Hindlimb muscle (tissue), 1 donor: ENCODE results near the gene BNIP3. TPM values are rescaled to one million over a fixed set of nuclear protein-coding genes. Genes with fewer than 3 reads are reported as not detected.

Source experiments
- DNase-seq: peaks from one replicate; pipeline ENCODE4 v3.0.0-alpha.2; 2013
- polyA plus RNA-seq: library from polyadenylated mRNA; unstranded; fragments of 120-200 nt; gene quantifications from one replicate; pipeline ENCODE4 v1.2.1, GENCODE V29; 2013; ENCODE audit not compliant: insufficient read length

The BNIP3 gene
- polyA plus RNA-seq: 41.0 TPM

GRCh38 chr10:131981429-131982184 lies at the start of gene BNIP3:
BNIP3 (minus strand) TSS chr10:131981923; CDS start chr10:131981806, 117 bp downstream.
- peak; percentile 98 for DNase-seq

- no peak for DNase-seq
Measured at GRCh38 chr10:132030898-132031463, 49.3 kb upstream of the BNIP3 start.

- no peak for DNase-seq
Measured at GRCh38 chr10:132028706-132029105, 47.0 kb upstream of the BNIP3 start.

GRCh38 chr10:132027423-132027983 lies 45.8 kb upstream of the BNIP3 start:
- no peak for DNase-seq

GRCh38 chr10:132023092-132023811 lies 41.5 kb upstream of the BNIP3 start:
- DNase-seq: peak; percentile 71

GRCh38 chr10:132022241-132022640 lies 40.5 kb upstream of the BNIP3 start:
- no peak for DNase-seq

- no peak for DNase-seq
Measured at GRCh38 chr10:132021504-132022143, 39.9 kb upstream of the BNIP3 start.

GRCh38 chr10:132021046-132021445 lies 39.3 kb upstream of the BNIP3 start:
- DNase-seq: no peak

GRCh38 chr10:132020456-132020855 lies 38.7 kb upstream of the BNIP3 start:
- DNase-seq: no peak

GRCh38 chr10:132019366-132019765 lies 37.6 kb upstream of the BNIP3 start:
- DNase-seq: no peak

- no peak for DNase-seq
Measured at GRCh38 chr10:132018446-132018845, 36.7 kb upstream of the BNIP3 start.

- no peak for DNase-seq
Measured at GRCh38 chr10:132016514-132016913, 34.8 kb upstream of the BNIP3 start.

- DNase-seq: no peak
Measured at GRCh38 chr10:132011445-132011844, 29.7 kb upstream of the BNIP3 start.

- no peak for DNase-seq
Measured at GRCh38 chr10:132011024-132011423, 29.3 kb upstream of the BNIP3 start.

- no peak for DNase-seq
Measured at GRCh38 chr10:132010483-132010882, 28.8 kb upstream of the BNIP3 start.

- no peak for DNase-seq
Measured at GRCh38 chr10:132009575-132009974, 27.9 kb upstream of the BNIP3 start.

GRCh38 chr10:132007681-132008080 lies 26.0 kb upstream of the BNIP3 start:
- DNase-seq: no peak

GRCh38 chr10:132006966-132007365 lies 25.2 kb upstream of the BNIP3 start:
- no peak for DNase-seq

GRCh38 chr10:132005147-132005546 lies 23.4 kb upstream of the BNIP3 start:
- DNase-seq: no peak

- DNase-seq: no peak
Measured at GRCh38 chr10:132004052-132004451, 22.3 kb upstream of the BNIP3 start.

- DNase-seq: no peak
Measured at GRCh38 chr10:132003282-132003924, 21.7 kb upstream of the BNIP3 start.

- no peak for DNase-seq
Measured at GRCh38 chr10:132002004-132002403, 20.3 kb upstream of the BNIP3 start.
